Nephron progenitor cell (in vitro differentiated cells): ENCODE data around the gene DOK1.

Source experiments
- DNase-seq: peaks from one replicate; pipeline ENCODE4 v3.0.0; 2021
- H3K27ac Mint-ChIP-seq: 2 replicates; pipeline ENCODE4 v1.8.0; 2021; ENCODE audit warnings: mild to moderate bottlenecking, moderate library complexity, mixed read lengths
- H3K27me3 Mint-ChIP-seq: 2 replicates; pipeline ENCODE4 v1.8.0; 2021; ENCODE audit warnings: mild to moderate bottlenecking, low read depth, mixed read lengths; ENCODE audit not compliant: poor library complexity
- H3K36me3 Mint-ChIP-seq: 2 replicates; pipeline ENCODE4 v1.8.0; 2021; ENCODE audit warnings: low read depth, mixed read lengths
- H3K4me1 Mint-ChIP-seq: 2 replicates; pipeline ENCODE4 v1.8.0; 2021; ENCODE audit warnings: mixed read lengths
- H3K4me3 Mint-ChIP-seq: 2 replicates; pipeline ENCODE4 v1.8.0; 2021; ENCODE audit warnings: mild to moderate bottlenecking, moderate library complexity, mixed read lengths
- H3K9me3 Mint-ChIP-seq: 2 replicates; pipeline ENCODE4 v1.8.0; 2021; ENCODE audit warnings: mild to moderate bottlenecking, moderate library complexity, mixed read lengths
- CTCF ChIP-seq: fragments of 200-600 bp; sonication (generic); IDR thresholded peaks from 2 replicates; pipeline ENCODE4 v1.5.0; 2021; ENCODE audit warnings: antibody characterized with exemption

The DOK1 gene

GRCh38 chr2:74511104-74511989, 43.2 kb upstream of the DOK1 start:
- no peak for DNase-seq
- H3K4me3 Mint-ChIP-seq, result no peak overlapping the region
- TF ChIP-seq CTCF, result no peak
- peaks cover 9% of the 10 kb centered on the region for H3K36me3 Mint-ChIP-seq
- H3K27ac Mint-ChIP-seq, result no peak overlapping the region
- H3K27me3 Mint-ChIP-seq, result peaks cover 100% of the 10 kb centered on the region
- peaks cover 6% of the 10 kb centered on the region for H3K9me3 Mint-ChIP-seq
- peaks cover 36% of the 10 kb centered on the region for H3K4me1 Mint-ChIP-seq

DNA sequence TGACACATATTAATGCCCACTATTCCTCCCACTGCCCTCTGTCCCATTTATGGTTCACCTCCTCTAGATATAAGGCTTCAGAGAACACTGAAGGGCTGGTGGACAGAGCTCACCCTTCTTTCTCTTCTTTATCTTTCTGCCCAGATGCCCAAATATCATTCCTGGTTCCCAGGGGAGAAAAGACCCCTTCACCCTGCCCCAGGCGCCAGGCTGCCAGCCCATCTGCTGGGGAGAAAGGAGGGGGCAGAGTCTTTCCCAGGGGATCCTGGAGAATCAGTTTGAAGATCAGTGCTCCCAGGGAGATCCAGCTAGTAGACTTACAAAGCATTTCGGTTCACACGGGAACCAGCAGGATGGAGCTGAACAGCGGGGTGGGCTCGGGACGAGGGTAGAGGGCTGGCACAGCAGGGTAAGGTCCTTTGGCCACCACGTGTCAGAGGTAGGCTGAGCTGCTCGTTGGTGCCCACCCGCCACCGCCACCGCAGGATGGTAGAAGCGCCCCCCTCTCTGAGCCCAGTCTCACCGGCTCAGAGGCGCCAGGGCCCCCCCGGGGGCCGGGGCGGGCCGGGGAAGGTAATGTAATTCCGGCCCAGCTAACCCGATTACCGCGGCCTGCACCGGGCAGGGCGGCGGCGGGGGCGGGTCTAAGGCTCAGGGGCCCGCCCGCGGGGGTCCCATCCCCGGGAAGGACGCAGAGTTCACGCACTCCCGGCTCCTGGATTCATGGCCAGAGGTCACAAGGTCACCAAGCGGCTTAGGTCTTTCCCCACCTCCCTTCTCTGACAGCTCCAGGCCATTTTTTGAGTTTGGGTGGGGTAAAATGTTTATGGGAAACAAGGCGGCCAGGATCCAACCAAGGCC, 41.5 kb upstream of the DOK1 start:
- H3K36me3 Mint-ChIP-seq, result no peaks in the 10 kb centered on the region
- peak overlapping the region; percentile 62 for H3K4me3 Mint-ChIP-seq
- H3K9me3 Mint-ChIP-seq, result peaks cover 14% of the 10 kb centered on the region
- peaks cover 100% of the 10 kb centered on the region for H3K27me3 Mint-ChIP-seq
- peak overlapping the region; percentile 75 for H3K27ac Mint-ChIP-seq
- peak; percentile 60 for DNase-seq
- H3K4me1 Mint-ChIP-seq, result peaks cover 23% of the 10 kb centered on the region
- TF ChIP-seq CTCF, result no peak

GRCh38 chr2:74513605-74514367, 40.7 kb upstream of the DOK1 start:
- peaks cover 15% of the 10 kb centered on the region for H3K4me1 Mint-ChIP-seq
- no peak for TF ChIP-seq CTCF
- H3K4me3 Mint-ChIP-seq, result peak overlapping the region; percentile 49
- peaks cover 14% of the 10 kb centered on the region for H3K9me3 Mint-ChIP-seq
- H3K27me3 Mint-ChIP-seq, result peaks cover 100% of the 10 kb centered on the region
- H3K27ac Mint-ChIP-seq, result no peak overlapping the region
- H3K36me3 Mint-ChIP-seq, result no peaks in the 10 kb centered on the region
- DNase-seq, result peak; percentile 26

- peaks cover 100% of the 10 kb centered on the region for H3K27me3 Mint-ChIP-seq
- no peaks in the 10 kb centered on the region for H3K36me3 Mint-ChIP-seq
- no peak for TF ChIP-seq CTCF
- H3K4me3 Mint-ChIP-seq, result peak within 1 kb of the TSS; percentile 51
- H3K9me3 Mint-ChIP-seq, result peaks cover 14% of the 10 kb centered on the region
- no peak within 1 kb of the TSS for H3K27ac Mint-ChIP-seq
- H3K4me1 Mint-ChIP-seq, result peaks cover 15% of the 10 kb centered on the region
- peak; percentile 44 for DNase-seq
Observed at GRCh38 chr2:74514368-74515270, 39.9 kb upstream of the DOK1 start, which contains the start of gene TLX2. TSS of gene TLX2 (plus strand) at chr2:74514450. CDS start at chr2:74514807, 357 bp downstream.
